ENCODE measurements around the gene NUDT14. TPM values are rescaled to one million over a fixed set of nuclear protein-coding genes. Genes with fewer than 3 reads are reported as not detected.
A peak's percentile ranks its signal among the peaks of the same experiment; 100 is the strongest.

Gene NUDT14
- total and polyA plus RNA-seq, 4 experiments from 2014 or later = 10.5 to 20.2 (median 17.7) TPM

GRCh38 chr14:105223770-105224544 is 42.8 kb upstream of the NUDT14 start:
- Histone ChIP-seq H3K27me3 (ENCODE audit: insufficient read depth, low read length) (no peaks in the 10 kb centered on the region), H3K4me1 (ENCODE audit: insufficient read depth, low read length) (no peaks in the 10 kb centered on the region), H3K4me3 (ENCODE audit: low read length in 2 of 2) (no peak overlapping the region), H3K9me3 (ENCODE audit: control insufficient read depth in 1 of 2, low read length in 2 of 2) (no peaks in the 10 kb centered on the region), H3K36me3 (ENCODE audit: insufficient read depth, low read length) (peaks cover 44% of the 10 kb centered on the region), H3K27ac (ENCODE audit: low read depth, low read length) (no peak overlapping the region)
- no peak overlapping the region for H3K27ac Mint-ChIP-seq
- H3K9me3 Mint-ChIP-seq = peaks cover 0 to 2% (median 0%) of the 10 kb centered on the region in 8 donors
- H3K27me3 Mint-ChIP-seq = no peaks in the 10 kb centered on the region
- no peak overlapping the region for H3K4me3 Mint-ChIP-seq
- peaks cover 32 to 43% of the 10 kb centered on the region in 2 donors for H3K36me3 Mint-ChIP-seq
- intact Hi-C loops (cut with micrococcal nuclease) = no loop called here
- H3K4me1 Mint-ChIP-seq = peaks cover 0 to 3% (median under 1%) of the 10 kb centered on the region in 4 donors
- DNase-seq = no peak
- CTCF ChIA-PET (ENCODE audit: partially characterized antibody) = interaction anchor here (1.1 kb wide), 1 partner anchor 21 kb away, joined by 4 read pairs; no protein-coding TSS in a partner anchor
- POLR2A ChIA-PET (ENCODE audit: partially characterized antibody) = no interaction called here

DNA sequence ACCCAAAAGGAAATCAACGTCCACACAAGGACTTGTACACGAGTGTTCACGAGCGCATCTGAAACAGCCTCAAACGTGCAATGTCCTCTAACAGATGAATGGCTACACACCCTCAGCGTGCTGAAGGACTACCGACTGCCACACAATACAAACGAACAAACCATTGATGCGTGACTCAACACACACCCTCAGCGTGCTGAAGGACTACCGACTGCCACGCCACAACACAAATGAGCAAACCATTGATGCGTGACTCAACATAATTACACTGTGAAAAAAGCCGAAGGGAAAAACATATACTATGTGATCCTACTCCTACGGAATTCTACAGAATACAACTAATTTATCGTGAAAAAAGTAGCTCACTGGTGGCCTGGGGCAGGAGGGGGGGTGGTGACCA is 42.1 kb upstream of the NUDT14 start:
- Mint-ChIP-seq H3K4me3 (peak overlapping the region in 1 of 8 donors; percentile 7), H3K27me3 (no peaks in the 10 kb centered on the region), H3K4me1 (peaks cover 0 to 3% (median under 1%) of the 10 kb centered on the region in 4 donors), H3K36me3 (peaks cover 36 to 47% of the 10 kb centered on the region in 2 donors), H3K9me3 (peaks cover 0 to 4% (median 0%) of the 10 kb centered on the region in 8 donors), H3K27ac (no peak overlapping the region)
- H3K4me3 ChIP-seq (ENCODE audit: low read length in 2 of 2) = no peak overlapping the region
- H3K36me3 ChIP-seq (ENCODE audit: insufficient read depth, low read length) = peaks cover 49% of the 10 kb centered on the region
- no peaks in the 10 kb centered on the region for H3K27me3 ChIP-seq (ENCODE audit: insufficient read depth, low read length)
- ChIA-PET CTCF (ENCODE audit: partially characterized antibody) (interaction anchor here (1.1 kb wide), 1 partner anchor 20 kb away, joined by 4 read pairs; no protein-coding TSS in a partner anchor), POLR2A (ENCODE audit: partially characterized antibody) (no interaction called here)
- no peaks in the 10 kb centered on the region for H3K9me3 ChIP-seq (ENCODE audit: control insufficient read depth in 1 of 2, low read length in 2 of 2)
- DNase-seq = no peak
- no peak overlapping the region for H3K27ac ChIP-seq (ENCODE audit: low read depth, low read length)
- intact Hi-C loops (cut with micrococcal nuclease) = no loop called here
- no peaks in the 10 kb centered on the region for H3K4me1 ChIP-seq (ENCODE audit: insufficient read depth, low read length)

- Histone ChIP-seq H3K36me3 (ENCODE audit: insufficient read depth, low read length) (peaks cover 57% of the 10 kb centered on the region), H3K27ac (ENCODE audit: low read depth, low read length) (no peak overlapping the region), H3K9me3 (ENCODE audit: control insufficient read depth in 1 of 2, low read length in 2 of 2) (no peaks in the 10 kb centered on the region), H3K27me3 (ENCODE audit: insufficient read depth, low read length) (no peaks in the 10 kb centered on the region), H3K4me1 (ENCODE audit: insufficient read depth, low read length) (no peaks in the 10 kb centered on the region), H3K4me3 (ENCODE audit: low read length in 2 of 2) (no peak overlapping the region)
- no peak for DNase-seq
- H3K4me1 Mint-ChIP-seq = peaks cover 0 to 3% (median under 1%) of the 10 kb centered on the region in 4 donors
- CTCF ChIA-PET (ENCODE audit: partially characterized antibody) = no interaction called here
- H3K27me3 Mint-ChIP-seq = no peaks in the 10 kb centered on the region
- H3K9me3 Mint-ChIP-seq = peaks cover 0 to 4% (median 0%) of the 10 kb centered on the region in 8 donors
- H3K4me3 Mint-ChIP-seq = no peak overlapping the region
- H3K36me3 Mint-ChIP-seq = peaks cover 34 to 52% of the 10 kb centered on the region in 2 donors
- no peak overlapping the region for H3K27ac Mint-ChIP-seq
- POLR2A ChIA-PET (ENCODE audit: partially characterized antibody) = no interaction called here
- intact Hi-C loops (cut with micrococcal nuclease) = no loop called here
These were observed 40.6 kb upstream of the NUDT14 start for GRCh38 chr14:105221598-105222178.

- Histone ChIP-seq H3K27ac (ENCODE audit: low read depth, low read length) (no peak overlapping the region), H3K9me3 (ENCODE audit: control insufficient read depth in 1 of 2, low read length in 2 of 2) (no peaks in the 10 kb centered on the region), H3K4me1 (ENCODE audit: insufficient read depth, low read length) (no peaks in the 10 kb centered on the region), H3K4me3 (ENCODE audit: low read length in 2 of 2) (no peak overlapping the region), H3K36me3 (ENCODE audit: insufficient read depth, low read length) (peaks cover 53% of the 10 kb centered on the region), H3K27me3 (ENCODE audit: insufficient read depth, low read length) (no peaks in the 10 kb centered on the region)
- POLR2A ChIA-PET (ENCODE audit: partially characterized antibody) = no interaction called here
- peaks cover 0 to 3% (median under 1%) of the 10 kb centered on the region in 4 donors for H3K4me1 Mint-ChIP-seq
- CTCF ChIA-PET (ENCODE audit: partially characterized antibody) = no interaction called here
- H3K4me3 Mint-ChIP-seq = no peak overlapping the region
- peaks cover 34 to 49% of the 10 kb centered on the region in 2 donors for H3K36me3 Mint-ChIP-seq
- H3K9me3 Mint-ChIP-seq = peaks cover 0 to 4% (median 0%) of the 10 kb centered on the region in 8 donors
- intact Hi-C loops (cut with micrococcal nuclease) = no loop called here
- no peak for DNase-seq
- no peaks in the 10 kb centered on the region for H3K27me3 Mint-ChIP-seq
- peak overlapping the region in 1 of 7 donors; percentile 70 for H3K27ac Mint-ChIP-seq
These were observed 39.8 kb upstream of the NUDT14 start for GRCh38 chr14:105220699-105221597.

- Histone ChIP-seq H3K36me3 (ENCODE audit: insufficient read depth, low read length) (peaks cover 47% of the 10 kb centered on the region), H3K4me1 (ENCODE audit: insufficient read depth, low read length) (no peaks in the 10 kb centered on the region), H3K27ac (ENCODE audit: low read depth, low read length) (no peak overlapping the region), H3K27me3 (ENCODE audit: insufficient read depth, low read length) (no peaks in the 10 kb centered on the region), H3K4me3 (ENCODE audit: low read length in 2 of 2) (no peak overlapping the region), H3K9me3 (ENCODE audit: control insufficient read depth in 1 of 2, low read length in 2 of 2) (no peaks in the 10 kb centered on the region)
- Mint-ChIP-seq H3K36me3 (peaks cover 39 to 47% of the 10 kb centered on the region in 2 donors), H3K27me3 (no peaks in the 10 kb centered on the region), H3K27ac (no peak overlapping the region), H3K9me3 (peaks cover 0 to 4% (median 0%) of the 10 kb centered on the region in 8 donors), H3K4me3 (no peak overlapping the region), H3K4me1 (peaks cover 0 to 9% (median 4%) of the 10 kb centered on the region in 4 donors)
- intact Hi-C loops (cut with micrococcal nuclease) = no loop called here
- CTCF ChIA-PET (ENCODE audit: partially characterized antibody) = no interaction called here
- DNase-seq = no peak
- POLR2A ChIA-PET (ENCODE audit: partially characterized antibody) = no interaction called here
These were observed 38.6 kb upstream of the NUDT14 start for GRCh38 chr14:105219753-105220152.

GRCh38 chr14:105219043-105219612 is 38.0 kb upstream of the NUDT14 start:
- Mint-ChIP-seq H3K9me3 (peaks cover 0 to 4% (median 0%) of the 10 kb centered on the region in 8 donors), H3K27ac (no peak overlapping the region), H3K4me3 (no peak overlapping the region), H3K4me1 (peaks cover 0 to 9% (median 4%) of the 10 kb centered on the region in 4 donors), H3K36me3 (peaks cover 39 to 44% of the 10 kb centered on the region in 2 donors), H3K27me3 (no peaks in the 10 kb centered on the region)
- ChIA-PET CTCF (ENCODE audit: partially characterized antibody) (no interaction called here), POLR2A (ENCODE audit: partially characterized antibody) (no interaction called here)
- H3K27me3 ChIP-seq (ENCODE audit: insufficient read depth, low read length) = no peaks in the 10 kb centered on the region
- no peaks in the 10 kb centered on the region for H3K4me1 ChIP-seq (ENCODE audit: insufficient read depth, low read length)
- no peak for DNase-seq
- H3K4me3 ChIP-seq (ENCODE audit: low read length in 2 of 2) = no peak overlapping the region
- no peak overlapping the region for H3K27ac ChIP-seq (ENCODE audit: low read depth, low read length)
- no peaks in the 10 kb centered on the region for H3K9me3 ChIP-seq (ENCODE audit: control insufficient read depth in 1 of 2, low read length in 2 of 2)
- intact Hi-C loops (cut with micrococcal nuclease) = no loop called here
- H3K36me3 ChIP-seq (ENCODE audit: insufficient read depth, low read length) = peaks cover 44% of the 10 kb centered on the region
